Liver (tissue), 9 donors: ENCODE measurements around the gene MMS19. TPM values are rescaled to one million over a fixed set of nuclear protein-coding genes. Genes with fewer than 3 reads are reported as not detected.

Source experiments
- DNase-seq: peaks from one replicate; pipeline ENCODE4 v3.0.0-alpha.2; 2017; ENCODE audit warnings: low spot score
- H3K27ac ChIP-seq, 2 donors: one replicate each; pipeline ENCODE4 v1.7.0; 2013; ENCODE audit warnings: inconsistent platforms in 2 of 2, low read length in 2 of 2, control low read depth in 1 of 2, low read depth in 1 of 2, mild to moderate bottlenecking in 1 of 2
- H3K27me3 ChIP-seq, 4 donors: one replicate each; pipeline versions ENCODE4 v1.6.1 to v1.7.0; 2013; ENCODE audit warnings: low read length in 3 of 4, inconsistent platforms in 1 of 4, mild to moderate bottlenecking in 1 of 4, moderate library complexity in 1 of 4; ENCODE audit not compliant: control insufficient read depth in 4 of 4, insufficient read depth in 4 of 4
- H3K36me3 ChIP-seq, 4 donors: one replicate each; pipeline versions ENCODE4 v1.6.1 to v1.7.0; 2013; ENCODE audit warnings: low read length in 3 of 4, mild to moderate bottlenecking in 3 of 4, low read depth in 1 of 4, moderate library complexity in 1 of 4; ENCODE audit not compliant: control insufficient read depth in 4 of 4, insufficient read depth in 3 of 4
- H3K4me1 ChIP-seq, 4 donors: one replicate each; pipeline versions ENCODE4 v1.6.1 to v1.7.0; 2013; ENCODE audit warnings: low read length in 3 of 4, mild to moderate bottlenecking in 3 of 4, moderate library complexity in 1 of 4; ENCODE audit not compliant: control insufficient read depth in 4 of 4, insufficient read depth in 4 of 4
- H3K4me3 ChIP-seq, 3 donors: one replicate each; pipeline versions ENCODE4 v1.6.1 to v1.7.0; 2013; ENCODE audit warnings: low read length in 3 of 3, control low read depth in 1 of 3, low read depth in 1 of 3, mild to moderate bottlenecking in 1 of 3
- H3K9ac ChIP-seq, 2 donors: one replicate each; pipeline ENCODE4 v1.7.0; 2013; ENCODE audit warnings: low read length in 2 of 2, mild to moderate bottlenecking in 2 of 2, moderate library complexity in 2 of 2, control low read depth in 1 of 2, low read depth in 1 of 2
- H3K9me3 ChIP-seq, 4 donors: one replicate each; pipeline versions ENCODE4 v1.6.1 to v1.7.0; 2013; ENCODE audit warnings: low read length in 3 of 4; ENCODE audit not compliant: control insufficient read depth in 4 of 4
- EGR1 ChIP-seq, 2 donors: IDR thresholded peaks; 2 replicates each; pipeline ENCODE4 v1.6.1; 2016 to 2018; ENCODE audit warnings: antibody characterized with exemption in 2 of 2, low read depth in 2 of 2
- FOXA1 ChIP-seq: IDR thresholded peaks from 2 replicates; pipeline ENCODE4 v1.6.1; 2016; ENCODE audit warnings: antibody characterized with exemption
- FOXA2 ChIP-seq: IDR thresholded peaks from 2 replicates; pipeline ENCODE4 v1.6.1; 2016; ENCODE audit warnings: antibody characterized with exemption
- GABPA ChIP-seq, 2 donors: IDR thresholded peaks in 1 of 2; conservative IDR thresholded peaks in 1 of 2; 2 replicates each; pipeline ENCODE4 v1.6.1; 2016; ENCODE audit warnings: antibody characterized with exemption in 2 of 2, mild to moderate bottlenecking in 1 of 2, moderate library complexity in 1 of 2
- HNF4A ChIP-seq, 2 donors: conservative IDR thresholded peaks; 2 replicates each; pipeline ENCODE4 v1.6.1; 2016; ENCODE audit warnings: antibody characterized with exemption in 2 of 2, mild to moderate bottlenecking in 2 of 2
- HNF4G ChIP-seq: IDR thresholded peaks from 2 replicates; pipeline ENCODE4 v1.6.1; 2016; ENCODE audit warnings: antibody characterized with exemption
- JUND ChIP-seq, 2 donors: IDR thresholded peaks; 2 replicates each; pipeline ENCODE4 v1.6.1; 2016; ENCODE audit warnings: antibody characterized with exemption in 2 of 2
- NR2F2 ChIP-seq: IDR thresholded peaks from 2 replicates; pipeline ENCODE4 v1.6.1; 2016; ENCODE audit warnings: antibody characterized with exemption
- RAD21 ChIP-seq, 2 donors: IDR thresholded peaks; 2 replicates each; pipeline ENCODE4 v1.6.1; 2016; ENCODE audit warnings: antibody characterized with exemption in 2 of 2, mild to moderate bottlenecking in 2 of 2
- RXRA ChIP-seq, 2 donors: IDR thresholded peaks; 2 replicates each; pipeline ENCODE4 v1.6.1; 2017 to 2018; ENCODE audit warnings: antibody characterized with exemption in 2 of 2, mild to moderate bottlenecking in 1 of 2
- SP1 ChIP-seq: IDR thresholded peaks from 2 replicates; pipeline ENCODE4 v1.6.1; 2018; ENCODE audit warnings: antibody characterized with exemption, mild to moderate bottlenecking
- YY1 ChIP-seq: IDR thresholded peaks from 2 replicates; pipeline ENCODE4 v1.6.1; 2016; ENCODE audit warnings: antibody characterized with exemption, mild to moderate bottlenecking
- WGBS: extraction: QIAGEN DNeasy Blood & Tissue Kit; methylation state at CpG from one replicate; pipeline ENCODE4 v1.1.7; 2013; 5-methylcytosine and 5-hydroxymethylcytosine counted together
- polyA plus RNA-seq, 2 donors: library from polyadenylated mRNA; stranded (reverse) in 1 of 2; unstranded in 1 of 2; fragments of 200-250 nt in 1 of 2; fragments of >200 nt in 1 of 2; fragmentation: Nextera tagmentation in 1 of 2; extraction: Ambion mirVana in 1 of 2; gene quantifications; one replicate each; pipeline versions ENCODE4 v1.2.1 to v1.2.3, GENCODE V29; 2013 to 2015
- total RNA-seq, 2 donors: library from RNA; depleted of rRNA; stranded (reverse); fragments of >200 nt; gene quantifications; one replicate each; pipeline ENCODE4 v1.2.3, GENCODE V29; 2014
- TF ChIP-seq, protein P1 (sequence below): fragments of 150-350 bp; IDR thresholded peaks from 2 replicates; pipeline ENCODE4 v1.5.1; 2017; ENCODE audit warnings: improper control_type of control experiment, low read depth, low read length; ENCODE audit not compliant: missing input control
- TF ChIP-seq, protein P2 (sequence below): IDR thresholded peaks from 2 replicates; pipeline ENCODE4 v1.6.1; 2016; ENCODE audit warnings: antibody characterized with exemption
- TF ChIP-seq, protein P3 (sequence below): IDR thresholded peaks from 2 replicates; pipeline ENCODE4 v1.6.1; 2016; ENCODE audit warnings: antibody characterized with exemption, mild to moderate bottlenecking
- TF ChIP-seq, protein P4 (sequence below): IDR thresholded peaks from 2 replicates; pipeline ENCODE4 v1.6.1; 2016; ENCODE audit warnings: antibody characterized with exemption
- TF ChIP-seq, protein P5 (sequence below): IDR thresholded peaks from 2 replicates; pipeline ENCODE4 v1.6.1; 2016; ENCODE audit warnings: antibody characterized with exemption
- donor health status: healthy.
- donor health status: healthy.
- donor health status: healthy.
- donor health status: healthy.
- donor health status: healthy.

Gene MMS19
- total and polyA plus RNA-seq, 4 donors: 15.0 to 29.1 (median 24.1) TPM

DNA sequence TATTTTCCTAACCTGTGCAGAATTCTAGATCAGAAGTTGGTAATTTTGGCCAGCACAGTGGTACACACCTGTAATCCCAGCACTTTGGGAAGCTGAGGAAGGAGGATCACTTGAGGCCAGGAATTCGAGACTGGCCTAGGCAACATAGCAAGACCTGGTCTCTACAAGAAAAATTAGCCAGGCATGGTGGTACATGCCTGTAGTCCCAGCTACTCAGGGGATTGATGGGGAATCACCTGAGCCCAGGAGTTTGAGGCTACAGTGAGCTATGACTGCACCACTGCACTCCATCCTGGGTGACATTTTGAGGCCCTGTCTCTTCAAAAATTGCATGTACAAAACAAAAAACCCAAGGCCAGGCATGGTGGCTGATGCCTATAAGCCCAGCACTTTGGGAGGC, 63.7 kb downstream of the MMS19 start:
- TF ChIP-seq RAD21 (IDR thresholded peaks at IDR 0.05): no peak
- TF ChIP-seq, protein P1, sequence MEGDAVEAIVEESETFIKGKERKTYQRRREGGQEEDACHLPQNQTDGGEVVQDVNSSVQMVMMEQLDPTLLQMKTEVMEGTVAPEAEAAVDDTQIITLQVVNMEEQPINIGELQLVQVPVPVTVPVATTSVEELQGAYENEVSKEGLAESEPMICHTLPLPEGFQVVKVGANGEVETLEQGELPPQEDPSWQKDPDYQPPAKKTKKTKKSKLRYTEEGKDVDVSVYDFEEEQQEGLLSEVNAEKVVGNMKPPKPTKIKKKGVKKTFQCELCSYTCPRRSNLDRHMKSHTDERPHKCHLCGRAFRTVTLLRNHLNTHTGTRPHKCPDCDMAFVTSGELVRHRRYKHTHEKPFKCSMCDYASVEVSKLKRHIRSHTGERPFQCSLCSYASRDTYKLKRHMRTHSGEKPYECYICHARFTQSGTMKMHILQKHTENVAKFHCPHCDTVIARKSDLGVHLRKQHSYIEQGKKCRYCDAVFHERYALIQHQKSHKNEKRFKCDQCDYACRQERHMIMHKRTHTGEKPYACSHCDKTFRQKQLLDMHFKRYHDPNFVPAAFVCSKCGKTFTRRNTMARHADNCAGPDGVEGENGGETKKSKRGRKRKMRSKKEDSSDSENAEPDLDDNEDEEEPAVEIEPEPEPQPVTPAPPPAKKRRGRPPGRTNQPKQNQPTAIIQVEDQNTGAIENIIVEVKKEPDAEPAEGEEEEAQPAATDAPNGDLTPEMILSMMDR: no peak
- no peak for TF ChIP-seq EGR1 (IDR thresholded peaks at IDR 0.05; ENCODE audit: low read depth in 2 of 2)
- TF ChIP-seq, protein P2, sequence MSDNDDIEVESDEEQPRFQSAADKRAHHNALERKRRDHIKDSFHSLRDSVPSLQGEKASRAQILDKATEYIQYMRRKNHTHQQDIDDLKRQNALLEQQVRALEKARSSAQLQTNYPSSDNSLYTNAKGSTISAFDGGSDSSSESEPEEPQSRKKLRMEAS: no peak
- TF ChIP-seq, protein P3, sequence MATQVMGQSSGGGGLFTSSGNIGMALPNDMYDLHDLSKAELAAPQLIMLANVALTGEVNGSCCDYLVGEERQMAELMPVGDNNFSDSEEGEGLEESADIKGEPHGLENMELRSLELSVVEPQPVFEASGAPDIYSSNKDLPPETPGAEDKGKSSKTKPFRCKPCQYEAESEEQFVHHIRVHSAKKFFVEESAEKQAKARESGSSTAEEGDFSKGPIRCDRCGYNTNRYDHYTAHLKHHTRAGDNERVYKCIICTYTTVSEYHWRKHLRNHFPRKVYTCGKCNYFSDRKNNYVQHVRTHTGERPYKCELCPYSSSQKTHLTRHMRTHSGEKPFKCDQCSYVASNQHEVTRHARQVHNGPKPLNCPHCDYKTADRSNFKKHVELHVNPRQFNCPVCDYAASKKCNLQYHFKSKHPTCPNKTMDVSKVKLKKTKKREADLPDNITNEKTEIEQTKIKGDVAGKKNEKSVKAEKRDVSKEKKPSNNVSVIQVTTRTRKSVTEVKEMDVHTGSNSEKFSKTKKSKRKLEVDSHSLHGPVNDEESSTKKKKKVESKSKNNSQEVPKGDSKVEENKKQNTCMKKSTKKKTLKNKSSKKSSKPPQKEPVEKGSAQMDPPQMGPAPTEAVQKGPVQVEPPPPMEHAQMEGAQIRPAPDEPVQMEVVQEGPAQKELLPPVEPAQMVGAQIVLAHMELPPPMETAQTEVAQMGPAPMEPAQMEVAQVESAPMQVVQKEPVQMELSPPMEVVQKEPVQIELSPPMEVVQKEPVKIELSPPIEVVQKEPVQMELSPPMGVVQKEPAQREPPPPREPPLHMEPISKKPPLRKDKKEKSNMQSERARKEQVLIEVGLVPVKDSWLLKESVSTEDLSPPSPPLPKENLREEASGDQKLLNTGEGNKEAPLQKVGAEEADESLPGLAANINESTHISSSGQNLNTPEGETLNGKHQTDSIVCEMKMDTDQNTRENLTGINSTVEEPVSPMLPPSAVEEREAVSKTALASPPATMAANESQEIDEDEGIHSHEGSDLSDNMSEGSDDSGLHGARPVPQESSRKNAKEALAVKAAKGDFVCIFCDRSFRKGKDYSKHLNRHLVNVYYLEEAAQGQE: no peak
- TF ChIP-seq, protein P4, sequence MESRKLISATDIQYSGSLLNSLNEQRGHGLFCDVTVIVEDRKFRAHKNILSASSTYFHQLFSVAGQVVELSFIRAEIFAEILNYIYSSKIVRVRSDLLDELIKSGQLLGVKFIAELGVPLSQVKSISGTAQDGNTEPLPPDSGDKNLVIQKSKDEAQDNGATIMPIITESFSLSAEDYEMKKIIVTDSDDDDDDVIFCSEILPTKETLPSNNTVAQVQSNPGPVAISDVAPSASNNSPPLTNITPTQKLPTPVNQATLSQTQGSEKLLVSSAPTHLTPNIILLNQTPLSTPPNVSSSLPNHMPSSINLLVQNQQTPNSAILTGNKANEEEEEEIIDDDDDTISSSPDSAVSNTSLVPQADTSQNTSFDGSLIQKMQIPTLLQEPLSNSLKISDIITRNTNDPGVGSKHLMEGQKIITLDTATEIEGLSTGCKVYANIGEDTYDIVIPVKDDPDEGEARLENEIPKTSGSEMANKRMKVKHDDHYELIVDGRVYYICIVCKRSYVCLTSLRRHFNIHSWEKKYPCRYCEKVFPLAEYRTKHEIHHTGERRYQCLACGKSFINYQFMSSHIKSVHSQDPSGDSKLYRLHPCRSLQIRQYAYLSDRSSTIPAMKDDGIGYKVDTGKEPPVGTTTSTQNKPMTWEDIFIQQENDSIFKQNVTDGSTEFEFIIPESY: no peak
- no peak for TF ChIP-seq NR2F2
- no peak for TF ChIP-seq YY1
- TF ChIP-seq FOXA2: no peak
- TF ChIP-seq FOXA1: no peak
- TF ChIP-seq HNF4A (conservative IDR thresholded peaks at IDR 0.05): no peak
- TF ChIP-seq RXRA (IDR thresholded peaks at IDR 0.05): no peak
- no peak for TF ChIP-seq SP1
- TF ChIP-seq GABPA (IDR thresholded peaks at IDR 0.05 in 1 of 2, conservative IDR thresholded peaks at IDR 0.05 in 1 of 2): no peak
- TF ChIP-seq, protein P5, sequence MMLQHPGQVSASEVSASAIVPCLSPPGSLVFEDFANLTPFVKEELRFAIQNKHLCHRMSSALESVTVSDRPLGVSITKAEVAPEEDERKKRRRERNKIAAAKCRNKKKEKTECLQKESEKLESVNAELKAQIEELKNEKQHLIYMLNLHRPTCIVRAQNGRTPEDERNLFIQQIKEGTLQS: no peak
- TF ChIP-seq HNF4G: no peak
- Histone ChIP-seq H3K4me3 (no peak overlapping the region), H3K27ac (no peak overlapping the region), H3K9ac (no peak overlapping the region), H3K9me3 (no peaks in the 10 kb centered on the region), H3K4me1 (peaks cover 0 to 4% (median 2%) of the 10 kb centered on the region in 4 donors), H3K36me3 (peaks cover 3 to 48% (median 40%) of the 10 kb centered on the region in 4 donors), H3K27me3 (no peaks in the 10 kb centered on the region)
- WGBS: 98% methylated on average over 1 of the region's 1 CpG
- no peak for DNase-seq

DNA sequence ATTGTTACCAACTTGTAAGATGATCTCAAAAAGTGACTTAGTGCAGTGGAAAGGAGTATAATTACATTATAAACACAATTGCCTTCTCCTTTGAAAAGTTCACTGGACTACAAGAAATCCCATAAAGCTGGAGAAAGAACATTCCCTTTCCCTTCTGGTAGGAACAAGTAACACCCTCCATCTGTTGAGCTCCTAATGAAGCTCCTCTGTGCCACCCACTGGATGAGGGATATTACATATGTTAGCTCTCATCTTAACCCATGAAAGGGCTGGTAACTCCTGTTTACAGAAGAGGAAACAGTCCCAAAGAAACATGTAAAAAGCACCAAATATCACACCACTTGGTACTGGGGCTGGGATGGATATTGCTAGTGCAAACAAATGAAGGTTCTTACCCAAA, 64.2 kb downstream of the MMS19 start:
- no peak for TF ChIP-seq EGR1 (IDR thresholded peaks at IDR 0.05; ENCODE audit: low read depth in 2 of 2)
- no peak for TF ChIP-seq FOXA2
- no peak for TF ChIP-seq RAD21 (IDR thresholded peaks at IDR 0.05)
- TF ChIP-seq JUND (IDR thresholded peaks at IDR 0.05): no peak
- no peak for TF ChIP-seq NR2F2
- TF ChIP-seq, protein P2: no peak
- TF ChIP-seq YY1: no peak
- TF ChIP-seq, protein P5: no peak
- no peak for TF ChIP-seq GABPA (IDR thresholded peaks at IDR 0.05 in 1 of 2, conservative IDR thresholded peaks at IDR 0.05 in 1 of 2)
- TF ChIP-seq FOXA1: no peak
- no peak for TF ChIP-seq SP1
- TF ChIP-seq, protein P4: no peak
- H3K36me3 ChIP-seq: peaks cover 3 to 51% (median 39%) of the 10 kb centered on the region in 4 donors
- no peak overlapping the region for H3K9ac ChIP-seq
- H3K27ac ChIP-seq: no peak overlapping the region
- no peak for DNase-seq
- no peaks in the 10 kb centered on the region for H3K27me3 ChIP-seq
- H3K4me1 ChIP-seq: peaks cover 0 to 4% (median 2%) of the 10 kb centered on the region in 4 donors
- no peak overlapping the region for H3K4me3 ChIP-seq
- no peaks in the 10 kb centered on the region for H3K9me3 ChIP-seq
